ENCODE data around the gene DMD.

The DMD gene

GRCh38 chrX:31608638-31609037, 1602.7 kb downstream of the DMD start:
- H3K27ac ChIP-seq: no peak overlapping the region
- TF ChIP-seq, protein P1, sequence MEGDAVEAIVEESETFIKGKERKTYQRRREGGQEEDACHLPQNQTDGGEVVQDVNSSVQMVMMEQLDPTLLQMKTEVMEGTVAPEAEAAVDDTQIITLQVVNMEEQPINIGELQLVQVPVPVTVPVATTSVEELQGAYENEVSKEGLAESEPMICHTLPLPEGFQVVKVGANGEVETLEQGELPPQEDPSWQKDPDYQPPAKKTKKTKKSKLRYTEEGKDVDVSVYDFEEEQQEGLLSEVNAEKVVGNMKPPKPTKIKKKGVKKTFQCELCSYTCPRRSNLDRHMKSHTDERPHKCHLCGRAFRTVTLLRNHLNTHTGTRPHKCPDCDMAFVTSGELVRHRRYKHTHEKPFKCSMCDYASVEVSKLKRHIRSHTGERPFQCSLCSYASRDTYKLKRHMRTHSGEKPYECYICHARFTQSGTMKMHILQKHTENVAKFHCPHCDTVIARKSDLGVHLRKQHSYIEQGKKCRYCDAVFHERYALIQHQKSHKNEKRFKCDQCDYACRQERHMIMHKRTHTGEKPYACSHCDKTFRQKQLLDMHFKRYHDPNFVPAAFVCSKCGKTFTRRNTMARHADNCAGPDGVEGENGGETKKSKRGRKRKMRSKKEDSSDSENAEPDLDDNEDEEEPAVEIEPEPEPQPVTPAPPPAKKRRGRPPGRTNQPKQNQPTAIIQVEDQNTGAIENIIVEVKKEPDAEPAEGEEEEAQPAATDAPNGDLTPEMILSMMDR (conservative IDR thresholded peaks at IDR 0.05): no peak

GRCh38 chrX:31606771-31607170, 1604.6 kb downstream of the DMD start:
- no peak overlapping the region for H3K27ac ChIP-seq
- TF ChIP-seq, protein P1 (conservative IDR thresholded peaks at IDR 0.05): no peak

DNA sequence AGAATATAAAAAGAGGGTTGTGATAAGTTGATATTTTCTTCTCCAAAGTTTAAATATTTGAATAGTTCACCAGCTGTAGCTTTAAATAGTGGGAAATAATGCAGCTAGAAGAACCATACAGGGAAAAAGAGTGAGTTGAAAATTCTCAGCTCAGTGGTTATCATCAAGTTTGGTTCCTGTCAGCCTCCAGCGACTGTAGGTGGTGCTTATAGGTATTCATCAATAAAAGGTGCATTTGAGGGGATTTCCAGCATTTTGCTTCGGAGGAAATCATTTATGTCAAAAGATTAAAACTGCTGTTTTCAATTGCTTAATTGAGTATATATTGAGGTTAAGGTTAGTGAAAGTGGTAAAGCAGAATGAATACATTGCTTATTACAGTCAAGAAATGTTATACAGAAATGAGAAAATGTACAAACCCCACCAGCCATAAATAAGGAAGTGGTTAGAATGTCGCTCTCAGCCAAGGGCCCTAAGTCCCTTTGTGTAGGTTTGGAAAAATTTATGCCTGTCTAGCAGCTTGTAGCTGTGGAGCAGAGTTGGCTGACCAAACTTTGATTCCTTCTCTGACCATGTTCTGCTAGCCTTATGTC, 1606.6 kb downstream of the DMD start:
- H3K27ac ChIP-seq: no peak overlapping the region
- TF ChIP-seq, protein P1 (conservative IDR thresholded peaks at IDR 0.05): no peak

GRCh38 chrX:31603411-31604120, 1607.8 kb downstream of the DMD start:
- no peak overlapping the region for H3K27ac ChIP-seq
- TF ChIP-seq, protein P1 (conservative IDR thresholded peaks at IDR 0.05): no peak

- TF ChIP-seq, protein P1 (conservative IDR thresholded peaks at IDR 0.05): no peak
- no peak overlapping the region for H3K27ac ChIP-seq
These were observed 1610.5 kb downstream of the DMD start for GRCh38 chrX:31600823-31601222.

- TF ChIP-seq, protein P1 (conservative IDR thresholded peaks at IDR 0.05): no peak
- H3K27ac ChIP-seq: no peak overlapping the region
These were observed 1618.0 kb downstream of the DMD start for GRCh38 chrX:31593353-31593752.

DNA sequence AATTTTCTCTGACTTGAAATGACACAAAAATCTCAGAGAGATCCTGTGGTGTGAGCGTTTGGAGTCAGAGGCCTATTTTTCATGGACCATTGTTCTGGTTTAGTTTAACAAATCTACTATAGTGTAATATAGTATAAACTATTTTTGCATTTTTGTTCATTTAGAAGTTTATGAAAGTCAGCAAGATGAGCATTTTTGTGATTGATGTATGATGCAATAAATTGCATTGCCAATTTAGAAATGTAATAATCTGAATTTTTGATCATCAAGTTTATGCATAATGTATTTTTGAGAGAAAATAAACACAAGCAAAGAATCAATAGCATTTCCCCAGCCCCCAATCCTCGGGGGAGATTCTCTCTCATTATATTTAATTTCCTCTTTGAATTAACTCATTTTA, 1620.0 kb downstream of the DMD start:
- TF ChIP-seq, protein P1 (conservative IDR thresholded peaks at IDR 0.05): no peak
- H3K27ac ChIP-seq: no peak overlapping the region

Measured in VCaP (cell line).